Loucy (cell line): ENCODE results near the gene GABBR2.

Experiments
- H2AFZ ChIP-seq: fragments of 200-600 bp; sonication (generic); 2 replicates; pipeline ENCODE4 v1.6.0; 2016; ENCODE audit warnings: antibody characterized with exemption, mild to moderate bottlenecking, low read length, moderate library complexity
- H3F3A ChIP-seq: fragments of 200-600 bp; 2 replicates; pipeline ENCODE4 v1.6.0; 2016; ENCODE audit warnings: antibody characterized with exemption, low read depth, mild to moderate bottlenecking
- H3K27me3 ChIP-seq: fragments of 200-600 bp; sonication (generic); 2 replicates; pipeline ENCODE4 v1.6.1; 2014; ENCODE audit warnings: low read length, mild to moderate bottlenecking; ENCODE audit not compliant: insufficient read depth, poor library complexity, severe bottlenecking
- H3K36me3 ChIP-seq: fragments of 200-600 bp; sonication (generic); 2 replicates; pipeline ENCODE4 v1.6.1; 2016; ENCODE audit warnings: low read length; ENCODE audit not compliant: insufficient read depth
- H3K4me1 ChIP-seq: fragments of 200-600 bp; sonication (generic); 2 replicates; pipeline ENCODE4 v1.5.1; 2014; ENCODE audit warnings: low read length, mild to moderate bottlenecking; ENCODE audit not compliant: insufficient read depth, poor library complexity, severe bottlenecking
- H3K4me2 ChIP-seq: fragments of 200-600 bp; sonication (generic); 2 replicates; pipeline ENCODE4 v1.6.0; 2014; ENCODE audit warnings: antibody characterized with exemption, low read length, low read depth, mild to moderate bottlenecking; ENCODE audit not compliant: poor library complexity, severe bottlenecking
- H3K4me3 ChIP-seq: fragments of 200-600 bp; sonication (generic); 2 replicates; pipeline ENCODE4 v1.5.1; 2014; ENCODE audit warnings: low read length, mild to moderate bottlenecking, mixed read lengths; ENCODE audit not compliant: poor library complexity, severe bottlenecking
- H3K79me2 ChIP-seq: fragments of 200-600 bp; sonication (generic); 2 replicates; pipeline ENCODE4 v1.6.1; 2014; ENCODE audit warnings: low read length; ENCODE audit not compliant: insufficient read depth
- H3K9ac ChIP-seq: fragments of 200-600 bp; sonication (generic); 2 replicates; pipeline ENCODE4 v1.6.0; 2014; ENCODE audit warnings: mild to moderate bottlenecking, low read depth, low read length, moderate library complexity; ENCODE audit not compliant: poor library complexity, severe bottlenecking
- H3K9me2 ChIP-seq: fragments of 200-600 bp; sonication (generic); replicated peaks from 2 replicates; pipeline ENCODE4 v1.6.1; 2016; ENCODE audit warnings: low read depth, low read length, mixed read lengths
- H3K9me3 ChIP-seq: fragments of 200-600 bp; sonication (generic); 2 replicates; pipeline ENCODE4 v1.6.1; 2014; ENCODE audit warnings: mild to moderate bottlenecking, antibody characterized with exemption, low read length, low read depth; ENCODE audit not compliant: insufficient read depth
- H4K20me1 ChIP-seq: fragments of 200-600 bp; sonication (generic); 2 replicates; pipeline ENCODE4 v1.6.0; 2014; ENCODE audit warnings: antibody characterized with exemption, low read length, mild to moderate bottlenecking; ENCODE audit not compliant: insufficient read depth, poor library complexity, severe bottlenecking
- EZH2phosphoT487 ChIP-seq: fragments of 200-600 bp; IDR thresholded peaks from 2 replicates; pipeline ENCODE4 v1.6.1; 2018; ENCODE audit warnings: antibody characterized with exemption, mild to moderate bottlenecking, moderate library complexity, borderline replicate concordance
- TF ChIP-seq, protein P1 (sequence below): fragments of 200-600 bp; sonication (generic); conservative IDR thresholded peaks from 2 replicates; pipeline ENCODE4 v1.5.1; 2014; ENCODE audit warnings: mild to moderate bottlenecking, antibody characterized with exemption, low read length

GABBR2 gene

GRCh38 chr9:98692392-98692791, 16.3 kb downstream of the GABBR2 start:
- H4K20me1 ChIP-seq = no peaks in the 10 kb centered on the region
- no peaks in the 10 kb centered on the region for H3K79me2 ChIP-seq
- no peaks in the 10 kb centered on the region for H3F3A ChIP-seq
- no peak overlapping the region for H3K9ac ChIP-seq
- H2AFZ ChIP-seq = no peak overlapping the region
- no peak overlapping the region for H3K4me2 ChIP-seq
- no peaks in the 10 kb centered on the region for H3K9me3 ChIP-seq
- no peak overlapping the region for H3K4me3 ChIP-seq
- H3K4me1 ChIP-seq = no peaks in the 10 kb centered on the region
- H3K36me3 ChIP-seq = no peaks in the 10 kb centered on the region
- TF ChIP-seq, protein P1, sequence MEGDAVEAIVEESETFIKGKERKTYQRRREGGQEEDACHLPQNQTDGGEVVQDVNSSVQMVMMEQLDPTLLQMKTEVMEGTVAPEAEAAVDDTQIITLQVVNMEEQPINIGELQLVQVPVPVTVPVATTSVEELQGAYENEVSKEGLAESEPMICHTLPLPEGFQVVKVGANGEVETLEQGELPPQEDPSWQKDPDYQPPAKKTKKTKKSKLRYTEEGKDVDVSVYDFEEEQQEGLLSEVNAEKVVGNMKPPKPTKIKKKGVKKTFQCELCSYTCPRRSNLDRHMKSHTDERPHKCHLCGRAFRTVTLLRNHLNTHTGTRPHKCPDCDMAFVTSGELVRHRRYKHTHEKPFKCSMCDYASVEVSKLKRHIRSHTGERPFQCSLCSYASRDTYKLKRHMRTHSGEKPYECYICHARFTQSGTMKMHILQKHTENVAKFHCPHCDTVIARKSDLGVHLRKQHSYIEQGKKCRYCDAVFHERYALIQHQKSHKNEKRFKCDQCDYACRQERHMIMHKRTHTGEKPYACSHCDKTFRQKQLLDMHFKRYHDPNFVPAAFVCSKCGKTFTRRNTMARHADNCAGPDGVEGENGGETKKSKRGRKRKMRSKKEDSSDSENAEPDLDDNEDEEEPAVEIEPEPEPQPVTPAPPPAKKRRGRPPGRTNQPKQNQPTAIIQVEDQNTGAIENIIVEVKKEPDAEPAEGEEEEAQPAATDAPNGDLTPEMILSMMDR = no peak
- no peak for TF ChIP-seq EZH2phosphoT487
- no peaks in the 10 kb centered on the region for H3K27me3 ChIP-seq
- H3K9me2 ChIP-seq = no peaks in the 10 kb centered on the region

GRCh38 chr9:98691890-98692289, 16.8 kb downstream of the GABBR2 start:
- H3K79me2 ChIP-seq = no peaks in the 10 kb centered on the region
- H3K27me3 ChIP-seq = no peaks in the 10 kb centered on the region
- H4K20me1 ChIP-seq = no peaks in the 10 kb centered on the region
- H3K9me2 ChIP-seq = no peaks in the 10 kb centered on the region
- H3K9me3 ChIP-seq = no peaks in the 10 kb centered on the region
- H3K9ac ChIP-seq = no peak overlapping the region
- no peaks in the 10 kb centered on the region for H3F3A ChIP-seq
- H2AFZ ChIP-seq = no peak overlapping the region
- no peak overlapping the region for H3K4me2 ChIP-seq
- no peak overlapping the region for H3K4me3 ChIP-seq
- H3K36me3 ChIP-seq = no peaks in the 10 kb centered on the region
- H3K4me1 ChIP-seq = peaks cover 4% of the 10 kb centered on the region
- TF ChIP-seq EZH2phosphoT487 = no peak
- TF ChIP-seq, protein P1 = no peak

DNA sequence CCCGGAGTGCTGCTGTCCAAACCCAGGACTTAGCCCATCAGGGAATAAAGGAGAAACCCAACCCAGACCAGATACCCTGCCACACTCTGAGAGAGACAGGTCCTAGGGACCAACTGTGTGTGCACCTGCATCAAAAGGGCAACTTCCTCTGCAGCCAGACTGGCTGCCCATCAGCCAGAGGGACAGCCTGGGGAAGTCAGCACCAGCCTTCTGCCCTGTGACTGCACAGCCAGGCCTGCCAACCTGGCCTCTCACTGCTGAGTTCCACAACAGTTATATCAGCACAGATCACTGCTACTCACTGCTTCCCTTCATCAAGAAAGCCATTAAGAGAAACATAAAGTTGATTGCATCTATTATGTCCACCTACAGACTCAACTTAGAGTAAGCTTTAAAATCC, 18.0 kb downstream of the GABBR2 start:
- H3K9me3 ChIP-seq = no peaks in the 10 kb centered on the region
- H3K4me2 ChIP-seq = no peak overlapping the region
- no peak overlapping the region for H3K4me3 ChIP-seq
- no peaks in the 10 kb centered on the region for H3K9me2 ChIP-seq
- no peaks in the 10 kb centered on the region for H3F3A ChIP-seq
- no peaks in the 10 kb centered on the region for H3K27me3 ChIP-seq
- no peaks in the 10 kb centered on the region for H3K36me3 ChIP-seq
- H2AFZ ChIP-seq = no peak overlapping the region
- peaks cover 7% of the 10 kb centered on the region for H3K4me1 ChIP-seq
- no peaks in the 10 kb centered on the region for H4K20me1 ChIP-seq
- no peak overlapping the region for H3K9ac ChIP-seq
- TF ChIP-seq, protein P1 = no peak
- TF ChIP-seq EZH2phosphoT487 = no peak
- H3K79me2 ChIP-seq = no peaks in the 10 kb centered on the region
